MG63 (cell line): ENCODE results near the gene UQCRQ. TPM values are rescaled to one million over a fixed set of nuclear protein-coding genes. Genes with fewer than 3 reads are reported as not detected.
A peak's percentile ranks its signal among the peaks of the same experiment; 100 is the strongest.

Experiments
- DNase-seq: peaks from one replicate; pipeline ENCODE4 v3.0.0-alpha.2; 2020
- H3K27me3 ChIP-seq: fragments of 250-450 bp; sonication (Bioruptor Pico); 2 replicates; pipeline ENCODE4 v1.5.1; 2020; ENCODE audit warnings: mild to moderate bottlenecking, moderate library complexity
- H3K36me3 ChIP-seq: fragments of 250-450 bp; sonication (Bioruptor Pico); 2 replicates; pipeline ENCODE4 v1.5.1; 2020; ENCODE audit warnings: mild to moderate bottlenecking, moderate library complexity
- H3K4me3 ChIP-seq: fragments of 250-450 bp; sonication (Bioruptor Pico); 2 replicates; pipeline ENCODE4 v1.5.1; 2020; ENCODE audit warnings: mild to moderate bottlenecking, moderate library complexity
- H3K9me3 ChIP-seq: fragments of 250-450 bp; sonication (Bioruptor Pico); 2 replicates; pipeline ENCODE4 v1.5.1; 2020; ENCODE audit warnings: mild to moderate bottlenecking, moderate library complexity
- total RNA-seq: library from RNA; depleted of rRNA; stranded (reverse); fragments of >200 nt; shearing (Covaris generic); gene quantifications from 2 replicates; pipeline ENCODE4 v1.2.3, GENCODE V29; 2014; ENCODE audit warnings: low replicate concordance

Gene UQCRQ
- total RNA-seq, 1 experiment from 2014 or later = 388 TPM

GRCh38 chr5:132829742-132830435 is 36.6 kb upstream of the UQCRQ start:
- Histone ChIP-seq H3K27me3 (no peaks in the 10 kb centered on the region), H3K4me3 (peak overlapping the region; percentile 51), H3K9me3 (no peaks in the 10 kb centered on the region), H3K36me3 (peaks cover 10% of the 10 kb centered on the region)
- DNase-seq = peak; percentile 84

DNA sequence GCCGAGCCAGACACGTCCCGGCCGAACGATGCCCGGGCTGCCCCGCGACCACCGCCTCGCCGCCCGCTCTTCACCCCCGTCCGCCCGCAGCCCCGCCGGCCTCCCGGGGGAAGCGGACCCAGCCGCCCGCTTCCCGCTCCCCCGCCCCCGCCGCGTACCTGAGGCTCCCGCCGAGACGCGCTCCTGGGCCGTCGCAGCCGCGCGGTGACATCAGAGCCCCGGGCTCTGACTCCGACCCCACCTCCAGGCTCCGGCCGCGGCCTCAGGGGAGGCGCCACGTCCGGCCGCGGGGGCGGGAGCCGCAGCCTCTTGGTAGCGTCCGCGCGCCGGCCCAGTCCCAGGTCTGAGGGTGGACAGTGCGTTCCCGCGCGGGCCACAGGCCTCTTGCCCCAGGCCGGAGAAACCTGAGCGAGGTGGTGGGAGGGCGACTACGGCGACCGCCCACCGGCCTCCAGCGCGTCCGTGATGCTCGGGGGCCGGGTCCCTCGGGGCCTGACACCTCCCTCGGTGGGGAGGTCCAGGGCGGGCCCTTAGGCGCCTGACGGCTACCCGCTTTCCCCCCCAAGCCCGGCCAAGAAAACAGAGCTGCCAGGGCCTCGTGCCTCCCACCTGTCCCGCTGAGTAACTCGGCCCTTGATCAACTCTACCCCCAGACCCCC is 35.9 kb upstream of the UQCRQ start, which contains the start of gene SHROOM1:
SHROOM1 (minus strand) TSS at position 212 of the 659 bp plus-strand sequence. CDS start 4,507 bp downstream, outside the sequence.
- H3K9me3 ChIP-seq = no peaks in the 10 kb centered on the region
- peak; percentile 86 for DNase-seq
- H3K27me3 ChIP-seq = no peaks in the 10 kb centered on the region
- peaks cover 7% of the 10 kb centered on the region for H3K36me3 ChIP-seq
- H3K4me3 ChIP-seq = peak within 1 kb of the TSS; percentile 51

GRCh38 chr5:132831095-132831860 is 35.2 kb upstream of the UQCRQ start:
- no peaks in the 10 kb centered on the region for H3K9me3 ChIP-seq
- DNase-seq = no peak
- H3K36me3 ChIP-seq = peaks cover 7% of the 10 kb centered on the region
- no peaks in the 10 kb centered on the region for H3K27me3 ChIP-seq
- peak overlapping the region; percentile 51 for H3K4me3 ChIP-seq

DNA sequence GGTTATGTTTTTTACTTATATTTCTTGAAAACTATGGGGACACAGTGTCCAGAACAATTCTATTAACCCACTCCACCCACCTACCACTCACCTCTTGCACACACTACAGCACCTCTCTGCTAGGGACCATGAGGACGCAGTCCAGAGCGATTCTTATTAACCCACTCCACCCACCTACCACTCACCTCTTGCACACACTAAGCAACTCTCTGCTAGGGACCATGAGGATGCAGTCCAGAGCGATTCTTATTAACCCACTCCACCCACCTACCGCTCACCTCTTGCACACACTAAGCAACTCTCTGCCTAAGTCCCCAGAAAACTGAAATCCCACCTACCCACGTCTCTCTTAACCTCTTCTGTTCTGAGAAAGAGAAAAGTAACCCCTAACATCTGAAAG is 33.8 kb upstream of the UQCRQ start:
- H3K27me3 ChIP-seq = no peaks in the 10 kb centered on the region
- no peak overlapping the region for H3K4me3 ChIP-seq
- no peak for DNase-seq
- no peaks in the 10 kb centered on the region for H3K9me3 ChIP-seq
- H3K36me3 ChIP-seq = peaks cover 7% of the 10 kb centered on the region

DNA sequence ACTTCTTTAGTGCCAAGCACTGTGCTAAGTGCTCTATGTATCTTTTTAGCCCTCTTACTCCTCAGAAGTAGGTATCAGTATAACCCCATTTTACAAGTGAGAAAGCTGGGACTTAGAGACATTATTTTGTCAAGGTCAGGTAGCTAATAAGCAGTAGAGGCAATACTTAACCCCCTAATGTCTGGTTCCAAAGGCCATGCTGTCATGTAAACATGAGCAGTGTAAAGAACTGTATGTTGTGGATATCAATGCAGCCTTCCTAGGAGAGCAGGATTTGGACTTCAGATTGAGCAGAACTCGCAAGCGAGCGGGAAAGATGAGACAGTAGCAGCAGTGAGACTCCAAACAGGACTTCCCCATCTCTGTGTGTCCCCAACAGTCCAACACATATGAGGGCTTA is 32.4 kb upstream of the UQCRQ start:
- no peaks in the 10 kb centered on the region for H3K27me3 ChIP-seq
- H3K9me3 ChIP-seq = no peaks in the 10 kb centered on the region
- H3K36me3 ChIP-seq = no peaks in the 10 kb centered on the region; the same call in 1 of the 2 replicates
- H3K4me3 ChIP-seq = no peak overlapping the region
- no peak for DNase-seq

GRCh38 chr5:132836852-132837251 is 29.6 kb upstream of the UQCRQ start:
- Histone ChIP-seq H3K27me3 (no peaks in the 10 kb centered on the region), H3K9me3 (no peaks in the 10 kb centered on the region), H3K4me3 (no peak overlapping the region), H3K36me3 (no peaks in the 10 kb centered on the region)
- no peak for DNase-seq

DNA sequence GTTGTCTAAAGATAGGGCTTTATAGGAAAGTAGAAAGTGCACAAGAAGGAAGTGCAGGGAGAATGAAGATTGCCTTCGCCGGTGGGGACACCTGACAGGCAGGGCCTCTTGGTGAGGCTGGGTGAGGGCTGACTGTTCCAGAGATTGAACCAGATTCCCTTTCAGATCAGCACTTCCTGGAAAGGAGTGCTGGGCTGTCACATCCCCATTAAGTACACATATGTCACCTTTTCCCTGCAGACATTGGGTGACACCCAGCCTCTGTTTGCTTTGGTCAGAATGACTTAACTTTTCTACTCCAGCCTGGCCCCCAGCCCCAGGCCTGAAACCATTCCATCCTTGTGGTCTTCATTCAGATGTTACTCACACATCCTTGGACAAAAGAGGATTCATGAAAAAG is 28.6 kb upstream of the UQCRQ start:
- no peaks in the 10 kb centered on the region for H3K9me3 ChIP-seq
- no peaks in the 10 kb centered on the region for H3K27me3 ChIP-seq
- H3K36me3 ChIP-seq = no peaks in the 10 kb centered on the region
- no peak overlapping the region for H3K4me3 ChIP-seq
- no peak for DNase-seq

- DNase-seq = no peak
- Histone ChIP-seq H3K4me3 (no peak overlapping the region), H3K9me3 (no peaks in the 10 kb centered on the region), H3K36me3 (no peaks in the 10 kb centered on the region), H3K27me3 (no peaks in the 10 kb centered on the region)
Observed at GRCh38 chr5:132838516-132839282, 27.7 kb upstream of the UQCRQ start.

GRCh38 chr5:132839426-132840301 is 26.8 kb upstream of the UQCRQ start:
- DNase-seq = no peak
- Histone ChIP-seq H3K36me3 (no peaks in the 10 kb centered on the region), H3K9me3 (no peaks in the 10 kb centered on the region), H3K4me3 (no peak overlapping the region), H3K27me3 (no peaks in the 10 kb centered on the region)

DNA sequence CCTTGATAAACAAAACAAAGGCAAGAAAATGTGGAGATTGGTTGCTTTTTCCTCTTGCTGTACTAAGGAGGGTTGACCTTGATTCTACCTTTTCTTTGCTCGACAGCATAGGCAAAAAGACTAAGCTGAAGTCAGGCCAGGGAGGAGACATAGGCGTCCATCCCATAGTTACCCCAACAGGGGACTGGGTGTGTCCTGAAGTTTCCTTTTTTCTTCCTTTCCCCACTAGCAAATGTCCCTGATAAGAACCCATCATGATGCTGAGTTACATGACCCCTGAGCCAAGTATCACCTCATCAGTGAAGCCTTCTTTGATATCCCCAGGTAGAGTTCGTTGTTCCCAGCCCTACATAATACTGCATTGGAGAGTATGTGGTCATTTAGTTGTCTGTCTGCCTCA is 26.1 kb upstream of the UQCRQ start:
- Histone ChIP-seq H3K36me3 (no peaks in the 10 kb centered on the region), H3K4me3 (no peak overlapping the region), H3K27me3 (no peaks in the 10 kb centered on the region), H3K9me3 (no peaks in the 10 kb centered on the region)
- no peak for DNase-seq

GRCh38 chr5:132840896-132841295 is 25.5 kb upstream of the UQCRQ start:
- Histone ChIP-seq H3K27me3 (no peaks in the 10 kb centered on the region), H3K9me3 (no peaks in the 10 kb centered on the region), H3K36me3 (no peaks in the 10 kb centered on the region), H3K4me3 (no peak overlapping the region)
- DNase-seq = no peak

DNA sequence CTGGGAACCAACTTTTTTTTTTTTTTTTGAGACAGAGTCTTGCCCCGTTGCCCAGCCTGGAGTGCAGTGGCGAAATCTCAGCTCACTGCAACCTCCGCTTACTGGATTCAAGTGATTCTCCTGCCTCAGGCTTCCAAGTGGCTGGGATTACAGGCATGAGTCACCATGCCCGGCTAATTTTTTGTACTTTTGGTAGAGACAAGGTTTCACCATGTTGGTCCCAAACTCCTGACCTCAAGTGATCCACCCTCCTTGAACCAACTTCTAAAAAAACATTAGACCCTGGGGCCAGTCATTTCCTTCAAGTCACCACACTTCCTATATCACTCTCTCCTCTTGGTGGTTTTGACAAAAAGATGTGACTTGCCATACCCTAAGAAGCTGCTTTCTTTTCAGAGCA is 25.1 kb upstream of the UQCRQ start:
- peak; percentile 66 for DNase-seq
- Histone ChIP-seq H3K9me3 (no peaks in the 10 kb centered on the region), H3K4me3 (no peak overlapping the region), H3K36me3 (no peaks in the 10 kb centered on the region), H3K27me3 (no peaks in the 10 kb centered on the region)

DNA sequence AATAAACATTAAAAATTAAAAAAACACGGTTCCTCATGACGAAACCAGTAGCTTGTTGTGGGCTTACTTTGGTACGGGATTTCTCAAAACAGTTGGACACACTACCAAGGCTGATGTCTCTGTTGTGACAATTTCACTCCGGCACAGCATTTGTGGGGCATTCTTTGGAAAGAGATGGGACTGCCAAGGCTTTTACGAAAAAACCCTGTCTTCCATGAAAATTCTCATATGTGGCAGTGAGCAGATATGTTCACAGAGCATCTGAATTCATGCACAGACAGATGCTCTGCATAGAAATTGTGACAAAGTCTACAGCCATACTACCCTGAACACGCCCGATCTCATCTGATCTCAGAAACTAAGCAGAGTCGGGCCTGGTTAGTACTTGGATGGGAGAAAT is 18.2 kb upstream of the UQCRQ start:
- H3K9me3 ChIP-seq = no peaks in the 10 kb centered on the region
- H3K4me3 ChIP-seq = no peak overlapping the region
- H3K36me3 ChIP-seq = no peaks in the 10 kb centered on the region
- DNase-seq = no peak
- H3K27me3 ChIP-seq = no peaks in the 10 kb centered on the region

DNA sequence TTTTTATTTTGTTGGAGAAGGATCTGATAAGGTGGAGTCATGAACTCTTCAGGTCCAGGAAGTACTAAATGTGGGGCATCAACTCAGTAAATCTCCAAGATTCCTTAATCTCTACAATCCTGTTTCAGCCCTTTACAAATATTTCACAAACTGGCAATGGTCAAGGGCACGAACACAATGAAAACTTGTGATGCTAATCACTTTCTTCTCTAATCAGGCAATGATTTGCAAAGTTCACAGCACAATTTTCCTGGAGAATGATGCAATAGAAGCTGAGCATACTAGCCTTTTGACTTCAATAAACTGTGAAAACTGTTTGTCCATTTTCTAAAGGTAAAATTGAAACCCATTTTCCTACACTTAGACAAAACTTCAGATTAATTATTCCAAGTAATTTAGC is 17.1 kb upstream of the UQCRQ start:
- no peak overlapping the region for H3K4me3 ChIP-seq
- no peaks in the 10 kb centered on the region for H3K9me3 ChIP-seq
- no peaks in the 10 kb centered on the region for H3K36me3 ChIP-seq
- no peaks in the 10 kb centered on the region for H3K27me3 ChIP-seq
- no peak for DNase-seq

GRCh38 chr5:132850066-132850465 is 16.4 kb upstream of the UQCRQ start:
- no peaks in the 10 kb centered on the region for H3K9me3 ChIP-seq
- no peak for DNase-seq

DNA sequence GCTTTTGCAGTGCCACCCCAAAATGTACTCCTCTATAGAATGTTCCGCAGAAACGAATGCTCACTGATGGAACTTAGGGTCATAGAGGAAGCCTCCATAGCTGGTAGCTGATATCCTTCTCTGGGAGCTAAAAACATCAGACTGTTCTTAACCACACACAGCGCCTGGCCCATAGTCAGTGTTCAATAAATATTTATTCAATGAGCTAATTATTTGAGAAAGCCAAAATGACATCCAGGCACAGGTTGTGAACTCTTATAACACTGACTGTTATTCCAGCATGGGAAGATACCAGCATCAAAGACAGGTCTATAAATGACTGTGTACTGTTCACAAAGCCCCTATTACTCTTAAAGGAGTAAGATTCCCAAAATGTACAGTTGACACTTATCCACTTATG is 13.1 kb upstream of the UQCRQ start:
- Histone ChIP-seq H3K9me3 (no peaks in the 10 kb centered on the region), H3K27me3 (no peaks in the 10 kb centered on the region), H3K36me3 (no peaks in the 10 kb centered on the region), H3K4me3 (no peak overlapping the region)
- DNase-seq = no peak

More at GRCh38 chr5:132850066-132850465, 16.4 kb upstream of the UQCRQ start:
- Histone ChIP-seq H3K4me3 (no peak overlapping the region), H3K36me3 (no peaks in the 10 kb centered on the region), H3K27me3 (no peaks in the 10 kb centered on the region)
